ENCODE data around the gene TMEM175. TPM values are rescaled to one million over a fixed set of nuclear protein-coding genes. Genes with fewer than 3 reads are reported as not detected.

The TMEM175 gene, protein sequence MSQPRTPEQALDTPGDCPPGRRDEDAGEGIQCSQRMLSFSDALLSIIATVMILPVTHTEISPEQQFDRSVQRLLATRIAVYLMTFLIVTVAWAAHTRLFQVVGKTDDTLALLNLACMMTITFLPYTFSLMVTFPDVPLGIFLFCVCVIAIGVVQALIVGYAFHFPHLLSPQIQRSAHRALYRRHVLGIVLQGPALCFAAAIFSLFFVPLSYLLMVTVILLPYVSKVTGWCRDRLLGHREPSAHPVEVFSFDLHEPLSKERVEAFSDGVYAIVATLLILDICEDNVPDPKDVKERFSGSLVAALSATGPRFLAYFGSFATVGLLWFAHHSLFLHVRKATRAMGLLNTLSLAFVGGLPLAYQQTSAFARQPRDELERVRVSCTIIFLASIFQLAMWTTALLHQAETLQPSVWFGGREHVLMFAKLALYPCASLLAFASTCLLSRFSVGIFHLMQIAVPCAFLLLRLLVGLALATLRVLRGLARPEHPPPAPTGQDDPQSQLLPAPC
- total RNA-seq, result 10.4 and 16.0 TPM in 2 replicates

DNA sequence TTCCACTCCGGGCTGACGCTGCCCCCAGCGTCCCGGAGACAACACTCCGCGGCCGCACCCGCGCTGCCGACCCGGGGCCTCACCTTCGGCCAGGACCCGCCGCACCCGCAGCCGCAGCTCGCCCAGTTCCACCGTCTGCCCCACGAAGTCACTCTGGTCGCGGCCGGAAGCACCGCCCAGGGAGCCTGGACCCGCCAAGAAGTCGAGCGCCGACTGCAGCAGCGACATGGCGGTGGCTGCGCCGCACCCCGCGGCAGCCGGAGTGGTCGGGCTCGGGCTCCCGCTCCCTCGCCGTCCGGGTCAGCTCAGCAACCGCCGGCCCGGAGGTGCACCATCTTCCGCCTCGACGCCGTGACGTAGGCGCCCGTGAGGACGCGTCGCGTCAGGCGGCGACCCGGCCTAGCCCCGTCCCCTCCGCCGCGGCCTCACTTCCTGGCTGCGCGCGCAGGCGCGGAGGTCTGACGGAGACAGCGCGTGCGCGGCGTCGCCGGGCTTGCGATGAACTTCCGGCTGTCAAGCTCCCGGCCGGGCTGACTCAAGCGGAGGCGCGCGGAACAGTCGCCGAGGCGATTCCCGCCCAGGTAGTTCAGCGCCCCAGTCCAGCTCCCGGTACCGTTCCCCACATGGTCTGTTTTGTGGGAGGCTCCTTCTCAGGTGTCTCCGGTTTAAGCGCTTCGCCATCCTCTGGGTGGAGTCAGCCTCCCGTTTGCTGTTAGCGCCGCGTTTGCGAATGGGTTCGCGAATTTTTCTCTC is at the start of gene TMEM175, which contains the start of gene GAK:
Gene TMEM175 (plus strand): TSS at position 501 of the 753 bp plus-strand sequence. CDS start 15,280 bp downstream, outside the sequence.
Gene GAK (minus strand): TSS at position 357 of the 753 bp plus-strand sequence. CDS start 129 bp downstream, at position 228.

DNA sequence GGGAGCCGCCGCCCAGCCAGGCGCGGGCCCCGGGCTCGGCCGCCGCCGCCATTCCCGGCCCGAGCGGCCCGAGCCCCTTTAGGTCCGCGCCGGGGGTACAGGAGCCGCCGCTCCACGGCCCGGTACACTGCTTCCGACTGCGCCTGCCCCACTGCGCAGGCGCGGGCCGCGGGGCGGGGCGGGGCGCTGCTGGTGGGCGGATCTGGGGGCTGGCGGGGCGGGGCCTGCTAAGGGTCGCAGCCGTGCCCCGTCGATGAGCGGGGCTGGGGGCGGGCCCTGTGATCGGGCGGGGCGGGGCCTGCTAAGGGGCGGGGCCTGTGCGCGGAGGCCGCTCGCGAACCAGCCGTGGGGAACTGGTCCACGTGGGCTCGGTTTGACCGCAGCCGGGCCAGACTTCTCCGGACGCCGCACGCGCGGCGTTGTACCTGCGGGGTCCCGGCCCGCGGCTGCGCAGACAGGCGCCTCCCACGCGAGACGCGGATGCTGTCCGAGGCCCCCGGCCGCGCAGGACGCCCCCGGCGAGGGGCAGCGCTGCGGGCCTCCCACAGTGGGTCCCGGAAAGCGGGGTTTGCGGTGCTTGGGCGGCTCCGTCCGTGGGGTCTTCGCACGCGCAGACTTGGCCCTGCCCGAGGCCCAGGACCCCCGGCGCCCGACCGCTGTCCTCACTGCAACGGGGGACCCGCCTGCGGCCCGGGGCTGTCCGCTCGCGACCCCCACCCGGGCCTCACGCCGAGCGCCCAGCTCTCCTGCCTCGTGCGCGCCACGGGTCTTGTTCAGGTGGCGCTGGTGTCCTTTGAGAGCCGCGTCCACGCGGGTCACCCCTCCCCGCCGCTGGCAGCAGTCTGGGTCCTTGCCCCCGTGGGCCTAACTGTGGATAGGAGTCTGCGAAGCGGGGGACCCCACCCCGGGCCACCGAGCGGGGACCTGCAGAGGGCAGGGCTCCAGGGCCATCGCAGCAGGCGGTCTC is 41.5 kb downstream of the TMEM175 start, which contains the start of gene DGKQ:
Gene DGKQ (minus strand): TSS at position 139 of the 967 bp plus-strand sequence. CDS start 87 bp downstream, at position 52.

DNA sequence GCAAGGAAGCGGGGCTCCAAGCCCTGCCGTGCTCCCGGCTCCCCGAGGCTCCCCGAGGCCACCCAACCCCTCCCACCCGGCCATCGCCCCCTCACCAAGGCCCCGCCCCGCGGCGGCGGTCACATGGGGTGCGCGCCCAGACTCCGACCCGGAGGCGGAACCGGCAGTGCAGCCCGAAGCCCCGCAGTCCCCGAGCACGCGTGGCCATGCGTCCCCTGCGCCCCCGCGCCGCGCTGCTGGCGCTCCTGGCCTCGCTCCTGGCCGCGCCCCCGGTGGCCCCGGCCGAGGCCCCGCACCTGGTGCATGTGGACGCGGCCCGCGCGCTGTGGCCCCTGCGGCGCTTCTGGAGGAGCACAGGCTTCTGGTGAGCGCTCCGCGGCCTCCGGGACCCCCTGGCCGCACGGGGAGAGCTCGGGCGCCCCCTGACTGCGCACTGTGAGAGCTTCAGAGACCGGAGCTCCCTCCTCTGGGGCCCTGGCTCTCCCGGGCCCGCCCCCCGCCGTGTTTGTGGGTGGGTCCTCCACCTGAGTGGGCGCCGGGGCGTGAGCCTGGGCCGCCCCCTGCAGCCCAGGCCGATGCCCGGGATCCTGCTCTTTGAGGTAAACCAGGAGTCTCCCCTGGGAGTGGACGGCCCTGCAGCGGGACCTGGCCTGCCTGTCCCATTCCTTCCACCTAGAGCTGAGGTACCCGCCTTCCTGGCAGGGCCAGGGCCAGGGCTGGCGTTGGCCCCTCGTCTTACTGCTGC is 54.8 kb downstream of the TMEM175 start, which contains the start of gene IDUA:
Gene IDUA (plus strand): TSS at position 166 of the 745 bp plus-strand sequence. CDS start 41 bp downstream, at position 207.

DNA sequence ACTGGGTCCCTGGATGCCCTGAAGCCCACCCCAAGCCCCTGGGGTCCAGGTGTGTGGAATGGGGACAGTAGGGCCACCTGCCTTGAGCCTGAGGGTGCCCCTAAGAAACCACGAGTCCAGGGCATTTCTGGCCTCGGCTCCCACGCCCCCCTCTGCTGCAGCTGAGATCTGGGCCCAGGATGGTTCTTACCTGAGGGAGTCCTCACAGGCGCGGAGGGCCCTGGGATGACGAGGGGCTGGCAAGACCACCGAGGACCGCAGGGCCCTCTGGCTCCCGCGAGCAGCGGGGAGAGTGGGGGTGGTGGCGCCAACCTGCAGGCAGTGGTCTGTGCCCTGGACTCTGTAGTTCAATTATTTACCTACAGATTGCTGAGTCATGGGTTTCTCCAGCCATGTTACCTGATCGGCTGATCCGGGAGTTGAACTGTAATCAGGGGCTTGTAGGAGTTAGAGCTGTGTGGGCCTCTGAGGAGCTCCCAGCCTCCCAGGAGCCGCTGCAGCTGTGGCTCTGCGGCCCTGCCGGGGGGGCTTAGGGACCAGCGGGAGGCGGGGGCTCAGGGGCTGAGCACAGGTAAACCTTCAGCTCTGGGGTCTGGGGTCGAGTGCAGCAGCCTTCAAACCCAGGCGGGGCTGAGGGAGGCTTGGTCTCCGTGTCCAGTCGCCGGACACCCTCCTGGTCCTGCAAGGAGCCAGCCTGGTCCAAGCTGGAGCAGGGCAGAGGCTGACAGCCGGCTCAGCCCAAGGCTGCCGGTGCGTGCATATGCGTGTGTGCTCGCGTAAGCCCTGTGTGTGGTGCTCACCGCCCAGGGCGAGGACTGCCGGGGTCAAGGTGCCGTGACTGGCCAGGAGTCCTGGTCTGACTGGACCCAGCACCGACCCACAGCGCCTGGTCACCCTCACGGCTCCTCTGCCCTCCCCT is 61.1 kb downstream of the TMEM175 start, which contains the start of gene SLC26A1:
Gene SLC26A1 (minus strand): TSS at position 294 of the 919 bp plus-strand sequence. CDS start 1,701 bp downstream, outside the sequence.

Other genes starting within 250 kb of the TMEM175 start
- 1.4 and 5.3 TPM in 2 replicates for gene SLC49A3, start 243.3 kb upstream of the TMEM175 start, total RNA-seq
- 43.1 and 79.6 TPM in 2 replicates for gene PCGF3, start 226.6 kb upstream of the TMEM175 start, total RNA-seq
- not detected in 2 replicates for gene CPLX1, start 106.3 kb upstream of the TMEM175 start, total RNA-seq
- 48.1 and 87.1 TPM in 2 replicates for gene GAK, start 144 bp upstream of the TMEM175 start, total RNA-seq
- 18.7 and 27.5 TPM in 2 replicates for gene DGKQ, start 41.1 kb downstream of the TMEM175 start, total RNA-seq
- gene IDUA, start 54.6 kb downstream of the TMEM175 start, total RNA-seq, result 28.2 and 29.4 TPM in 2 replicates
- under 0.01 and 0.09 TPM in 2 replicates for gene SLC26A1, start 60.9 kb downstream of the TMEM175 start, total RNA-seq
- 25.5 and 41.7 TPM in 2 replicates for gene FGFRL1, start 79.2 kb downstream of the TMEM175 start, total RNA-seq
- 0.92 and 1.8 TPM in 2 replicates for gene RNF212, start 181.1 kb downstream of the TMEM175 start, total RNA-seq
- 55.5 and 911 TPM in 2 replicates for gene SPON2, start 240.1 kb downstream of the TMEM175 start, total RNA-seq